Measurements from ENCODE around the gene RHAG.
"Not testable (repeated sequence)": the region's sequence is repeated elsewhere in the genome, so short reads cannot be mapped to it uniquely, and the experiment has no call there.

RHAG gene

DNA sequence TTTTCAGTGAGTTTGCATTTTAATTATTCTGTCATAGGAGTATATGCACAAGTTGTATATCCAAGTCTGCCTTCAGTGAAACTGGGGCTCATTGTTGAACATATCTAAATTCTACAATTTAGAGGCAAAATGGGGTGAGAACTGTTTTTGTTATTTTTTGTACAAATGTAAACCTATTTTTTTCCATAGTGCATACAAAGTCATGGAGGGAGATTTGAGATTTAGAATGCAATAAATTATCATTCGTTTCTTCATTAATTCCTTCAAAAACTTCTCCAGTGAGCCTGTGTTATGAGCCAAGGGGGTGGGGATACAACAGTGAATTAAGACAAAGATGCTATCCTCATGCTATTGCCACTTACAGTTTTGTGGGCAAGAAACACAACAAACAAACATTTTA, 29.8 kb upstream of the RHAG start:
- no peak overlapping the region for H3K27ac ChIP-seq
- H3K36me3 ChIP-seq, result no peaks in the 10 kb centered on the region
- no peak overlapping the region for H3K4me3 ChIP-seq (ENCODE audit: low read depth, low read length)
- DNase-seq, result no peak
- TF ChIP-seq, protein P1, sequence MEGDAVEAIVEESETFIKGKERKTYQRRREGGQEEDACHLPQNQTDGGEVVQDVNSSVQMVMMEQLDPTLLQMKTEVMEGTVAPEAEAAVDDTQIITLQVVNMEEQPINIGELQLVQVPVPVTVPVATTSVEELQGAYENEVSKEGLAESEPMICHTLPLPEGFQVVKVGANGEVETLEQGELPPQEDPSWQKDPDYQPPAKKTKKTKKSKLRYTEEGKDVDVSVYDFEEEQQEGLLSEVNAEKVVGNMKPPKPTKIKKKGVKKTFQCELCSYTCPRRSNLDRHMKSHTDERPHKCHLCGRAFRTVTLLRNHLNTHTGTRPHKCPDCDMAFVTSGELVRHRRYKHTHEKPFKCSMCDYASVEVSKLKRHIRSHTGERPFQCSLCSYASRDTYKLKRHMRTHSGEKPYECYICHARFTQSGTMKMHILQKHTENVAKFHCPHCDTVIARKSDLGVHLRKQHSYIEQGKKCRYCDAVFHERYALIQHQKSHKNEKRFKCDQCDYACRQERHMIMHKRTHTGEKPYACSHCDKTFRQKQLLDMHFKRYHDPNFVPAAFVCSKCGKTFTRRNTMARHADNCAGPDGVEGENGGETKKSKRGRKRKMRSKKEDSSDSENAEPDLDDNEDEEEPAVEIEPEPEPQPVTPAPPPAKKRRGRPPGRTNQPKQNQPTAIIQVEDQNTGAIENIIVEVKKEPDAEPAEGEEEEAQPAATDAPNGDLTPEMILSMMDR (IDR thresholded peaks at IDR 0.05; ENCODE audit: low read depth, low read length), result no peak
- H3K27me3 ChIP-seq (ENCODE audit: insufficient read depth, low read depth, severe bottlenecking), result no peaks in the 10 kb centered on the region
- no peaks in the 10 kb centered on the region for H3K9me3 ChIP-seq (ENCODE audit: severe bottlenecking)

DNA sequence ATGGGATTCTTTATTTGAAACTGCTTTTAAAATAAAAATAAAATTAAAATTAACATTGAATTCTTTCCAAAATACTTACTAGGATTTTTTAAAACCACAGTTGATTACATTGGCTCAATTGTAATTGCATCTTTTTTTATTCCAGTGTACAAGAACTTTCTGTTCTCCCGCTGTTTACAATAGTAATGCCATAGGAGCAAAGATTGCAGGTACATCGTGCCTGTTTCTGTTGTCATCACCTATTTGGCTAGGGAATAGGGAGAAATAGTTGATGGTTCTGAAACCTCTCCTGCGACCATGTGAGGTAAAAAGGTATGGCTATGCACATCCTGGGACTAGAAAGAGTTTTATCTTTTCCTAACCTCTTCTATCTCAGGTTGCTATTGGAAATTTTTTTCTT, 28.2 kb upstream of the RHAG start:
- Histone ChIP-seq H3K27me3 (ENCODE audit: insufficient read depth, low read depth, severe bottlenecking) (no peaks in the 10 kb centered on the region), H3K4me3 (ENCODE audit: low read depth, low read length) (no peak overlapping the region), H3K27ac (no peak overlapping the region), H3K36me3 (no peaks in the 10 kb centered on the region), H3K9me3 (ENCODE audit: severe bottlenecking) (no peaks in the 10 kb centered on the region)
- no peak for DNase-seq
- TF ChIP-seq, protein P1 (IDR thresholded peaks at IDR 0.05; ENCODE audit: low read depth, low read length), result no peak

DNA sequence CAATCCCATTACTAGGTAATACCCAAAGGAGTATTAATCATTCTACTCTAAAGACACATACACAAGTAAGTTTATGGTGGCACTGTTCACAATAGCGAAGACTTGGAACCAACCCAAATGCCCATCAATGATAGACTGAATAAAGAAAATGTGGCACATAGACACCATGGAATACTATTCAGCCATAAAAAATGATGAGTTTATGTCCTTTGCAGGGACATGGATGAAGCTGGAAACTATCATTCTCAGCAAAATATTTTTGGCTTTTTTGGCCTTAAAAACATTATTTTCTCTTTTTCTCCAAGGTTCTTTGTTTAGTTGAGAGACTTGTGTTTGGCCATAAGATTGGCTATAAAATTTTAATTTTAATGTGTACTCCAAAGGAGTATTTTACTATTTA, 27.4 kb upstream of the RHAG start:
- H3K4me3 ChIP-seq (ENCODE audit: low read depth, low read length); H3K36me3 ChIP-seq; H3K27me3 ChIP-seq (ENCODE audit: insufficient read depth, low read depth, severe bottlenecking); DNase-seq; H3K9me3 ChIP-seq (ENCODE audit: severe bottlenecking); H3K27ac ChIP-seq: not testable (repeated sequence)

DNA sequence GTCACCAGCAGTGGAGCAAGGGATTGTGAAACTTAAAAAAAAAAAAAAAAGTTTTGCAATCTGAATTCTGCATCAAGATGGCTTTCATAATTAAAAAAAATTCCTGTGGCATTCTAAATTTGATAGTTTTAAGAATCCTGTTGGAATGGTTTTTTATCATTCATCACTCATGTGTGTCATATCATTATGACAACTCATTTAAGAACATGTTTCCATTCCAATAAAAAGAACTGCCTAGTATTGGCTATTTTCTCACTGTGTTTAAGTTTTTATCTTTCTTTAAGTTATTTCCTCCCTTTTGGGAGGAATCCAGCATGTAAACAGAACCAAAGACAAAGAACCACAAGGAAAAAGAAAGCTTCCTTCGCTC, 26.2 kb upstream of the RHAG start:
- Histone ChIP-seq H3K27me3 (ENCODE audit: insufficient read depth, low read depth, severe bottlenecking) (no peaks in the 10 kb centered on the region), H3K27ac (no peak overlapping the region), H3K36me3 (no peaks in the 10 kb centered on the region), H3K4me3 (ENCODE audit: low read depth, low read length) (no peak overlapping the region), H3K9me3 (ENCODE audit: severe bottlenecking) (no peaks in the 10 kb centered on the region)
- DNase-seq, result no peak
- TF ChIP-seq, protein P1 (IDR thresholded peaks at IDR 0.05; ENCODE audit: low read depth, low read length), result no peak

DNA sequence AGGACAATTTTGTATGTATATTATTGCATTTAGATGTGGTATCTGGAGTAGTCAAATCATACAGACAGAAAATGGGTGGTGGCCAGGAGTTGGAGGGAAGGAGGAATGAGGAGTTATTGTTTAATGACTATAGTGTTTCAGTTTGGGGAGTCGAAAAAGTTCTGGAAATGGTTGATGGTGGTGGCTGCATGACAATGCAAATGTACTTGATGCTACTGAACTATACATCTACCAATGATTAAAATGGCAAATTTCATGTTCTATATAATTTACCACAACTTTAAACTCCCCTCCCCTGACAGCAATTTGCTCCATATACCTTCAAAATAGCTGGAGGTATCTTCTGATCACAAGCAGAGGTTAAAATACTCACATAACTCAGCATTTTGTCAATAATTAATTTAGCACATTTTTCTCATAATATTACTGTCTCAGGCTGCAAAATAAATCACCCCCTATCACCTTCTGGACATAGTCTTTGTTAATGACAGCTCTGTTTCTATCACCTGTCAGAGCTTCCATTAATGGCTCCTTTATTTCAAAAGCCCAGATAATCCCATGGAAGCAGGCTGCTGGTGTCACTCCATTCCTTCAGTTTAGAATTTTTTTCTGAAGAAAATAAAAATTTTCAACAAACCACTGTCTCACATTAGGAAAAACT, 25.7 kb upstream of the RHAG start:
- TF ChIP-seq, protein P1 (IDR thresholded peaks at IDR 0.05; ENCODE audit: low read depth, low read length), result no peak
- no peak for DNase-seq
- no peaks in the 10 kb centered on the region for H3K27me3 ChIP-seq (ENCODE audit: insufficient read depth, low read depth, severe bottlenecking)
- no peak overlapping the region for H3K4me3 ChIP-seq (ENCODE audit: low read depth, low read length)
- H3K9me3 ChIP-seq (ENCODE audit: severe bottlenecking), result no peaks in the 10 kb centered on the region
- H3K36me3 ChIP-seq, result no peaks in the 10 kb centered on the region
- no peak overlapping the region for H3K27ac ChIP-seq

DNA sequence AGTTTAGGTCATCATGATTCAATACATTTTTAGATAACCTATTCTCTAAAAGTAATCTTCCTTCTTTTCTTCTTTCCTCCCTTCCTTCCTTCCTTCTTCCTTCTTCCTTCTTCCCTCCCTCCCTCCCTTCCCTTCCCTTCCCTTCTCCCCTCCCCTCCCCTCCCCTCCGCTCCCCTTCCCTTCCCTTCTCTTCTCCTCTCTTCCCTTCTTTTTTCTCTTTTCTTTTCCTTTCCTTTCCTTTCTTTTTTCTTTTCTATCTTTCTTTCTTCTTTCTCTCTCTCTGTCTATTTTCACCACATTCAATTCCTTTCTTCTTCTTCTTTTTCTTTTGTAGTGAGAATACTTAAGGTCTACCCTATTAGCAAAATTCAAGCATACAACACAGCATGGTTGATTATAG, 17.3 kb upstream of the RHAG start:
- Histone ChIP-seq H3K9me3 (ENCODE audit: severe bottlenecking) (no peaks in the 10 kb centered on the region), H3K36me3 (no peaks in the 10 kb centered on the region), H3K27ac (no peak overlapping the region), H3K27me3 (ENCODE audit: insufficient read depth, low read depth, severe bottlenecking) (no peaks in the 10 kb centered on the region), H3K4me3 (ENCODE audit: low read depth, low read length) (no peak overlapping the region)
- TF ChIP-seq, protein P1 (IDR thresholded peaks at IDR 0.05; ENCODE audit: low read depth, low read length), result no peak
- DNase-seq, result no peak

Data from WERI-Rb-1 (cell line).